Fibroblast of pulmonary artery (primary cell): ENCODE results near the gene CLIC6.

Experiments
- DNase-seq: peaks from one replicate; pipeline ENCODE4 v3.0.0-alpha.2; 2010; ENCODE audit warnings: low read depth
- H3K4me3 ChIP-seq: replicated peaks from 2 replicates; pipeline ENCODE4 v1.5.1; 2011; ENCODE audit warnings: low read depth, mild to moderate bottlenecking, control low read depth, low read length, moderate library complexity
- CTCF ChIP-seq: IDR thresholded peaks from 2 replicates; pipeline ENCODE4 v1.5.1; 2011; ENCODE audit warnings: mild to moderate bottlenecking, control low read depth, low read length, inconsistent platforms; ENCODE audit errors: missing control alignments

CLIC6 gene

GRCh38 chr21:34630536-34631143 is 38.2 kb upstream of the CLIC6 start:
- peak; percentile 82 for TF ChIP-seq CTCF
- H3K4me3 ChIP-seq, result no peak overlapping the region
- DNase-seq, result peak; percentile 75

- H3K4me3 ChIP-seq, result no peak overlapping the region
- TF ChIP-seq CTCF, result no peak
- DNase-seq, result no peak
These were observed 36.3 kb upstream of the CLIC6 start for GRCh38 chr21:34632498-34632897.

- DNase-seq, result no peak
- TF ChIP-seq CTCF, result peak; percentile 38
- no peak overlapping the region for H3K4me3 ChIP-seq
These were observed 33.5 kb upstream of the CLIC6 start for GRCh38 chr21:34635307-34635706.

GRCh38 chr21:34636961-34637360 is 31.8 kb upstream of the CLIC6 start:
- TF ChIP-seq CTCF, result no peak
- no peak overlapping the region for H3K4me3 ChIP-seq
- no peak for DNase-seq

- no peak for DNase-seq
- no peak overlapping the region for H3K4me3 ChIP-seq
- no peak for TF ChIP-seq CTCF
These were observed 29.5 kb upstream of the CLIC6 start for GRCh38 chr21:34639250-34639649.

GRCh38 chr21:34639882-34640788 is 28.7 kb upstream of the CLIC6 start:
- no peak overlapping the region for H3K4me3 ChIP-seq
- no peak for DNase-seq
- no peak for TF ChIP-seq CTCF

GRCh38 chr21:34640858-34641257 is 27.9 kb upstream of the CLIC6 start:
- H3K4me3 ChIP-seq, result no peak overlapping the region
- TF ChIP-seq CTCF, result no peak
- DNase-seq, result peak; percentile 64
